Adrenal gland (tissue), 12 donors: ENCODE data around the gene PPP3CA. TPM values are rescaled to one million over a fixed set of nuclear protein-coding genes. Genes with fewer than 3 reads are reported as not detected.

ENCODE experiments used
- DNase-seq, 7 donors: peaks; one replicate each; pipeline ENCODE4 v3.0.0-alpha.2; 2019 to 2020
- H3K27ac ChIP-seq, 5 donors: fragments of 200-600 bp; sonication (generic) in 4 of 5; 1 replicate in 3 of 5; 2 replicates in 2 of 5; pipeline versions ENCODE4 v1.5.1 to v1.8.0; 2016 to 2020; ENCODE audit warnings: mild to moderate bottlenecking in 1 of 5
- H3K27me3 ChIP-seq: fragments of 200-600 bp; 2 replicates; pipeline ENCODE4 v1.8.0; 2021
- H3K36me3 ChIP-seq, 2 donors: fragments of 200-600 bp; replicated peaks in 1 of 2; 1 replicate in 1 of 2; 2 replicates in 1 of 2; pipeline versions ENCODE4 v1.5.1 to v1.8.0; 2018 to 2022
- H3K4me1 ChIP-seq, 2 donors: fragments of 200-600 bp; replicated peaks in 1 of 2; 1 replicate in 1 of 2; 2 replicates in 1 of 2; pipeline versions ENCODE4 v1.5.1 to v1.8.0; 2018 to 2021
- H3K4me3 ChIP-seq, 4 donors: fragments of 200-600 bp; sonication (generic) in 3 of 4; one replicate each; pipeline ENCODE4 v1.5.1; 2016 to 2018
- H3K9me3 ChIP-seq, 3 donors: fragments of 200-600 bp; sonication (generic) in 1 of 3; replicated peaks in 1 of 3; 1 replicate in 2 of 3; 2 replicates in 1 of 3; pipeline versions ENCODE4 v1.5.1 to v1.8.0; 2016 to 2021
- CTCF ChIP-seq, 6 experiments: fragments of 450-650 bp in 4 of 6; fragments of 200-600 bp in 2 of 6; sonication (generic) in 1 of 6; IDR thresholded peaks; 1 replicate in 5 of 6; 2 replicates in 1 of 6; pipeline versions ENCODE4 v1.5.1 to v1.8.0; 2016 to 2021; ENCODE audit warnings: antibody characterized with exemption in 6 of 6, mild to moderate bottlenecking in 2 of 6, moderate library complexity in 1 of 6
- POLR2A ChIP-seq, 2 donors: fragments of 450-650 bp; IDR thresholded peaks; one replicate each; pipeline ENCODE4 v1.6.1; 2017; ENCODE audit warnings: antibody characterized with exemption in 2 of 2, mild to moderate bottlenecking in 2 of 2, moderate library complexity in 1 of 2
- WGBS, 4 donors: extraction: QIAGEN DNeasy Blood & Tissue Kit in 2 of 4; methylation state at CpG; one replicate each; pipeline versions ENCODE4 v1.1.5 to v1.1.7; 2013 to 2017; 5-methylcytosine and 5-hydroxymethylcytosine counted together
- intact Hi-C, 2 donors: fragments of 100-400 bp; cut with DNase I; formaldehyde crosslinking; loops; one replicate each; pipeline versions ENCODE4 v1.14.1 to v1.15.0; 2022 to 2023
- polyA plus RNA-seq, 3 donors: library from polyadenylated mRNA; stranded (reverse); fragments of 200-250 nt in 2 of 3; fragments of 350-450 nt in 1 of 3; fragmentation: Illumina TruSeq in 1 of 3; extraction: RNeasy Lipid Tissue Mini Kit (QIAGEN cat#74804) in 1 of 3; gene quantifications; one replicate each; pipeline ENCODE4 v1.2.3, GENCODE V29; 2013 to 2014
- total RNA-seq, 9 donors: library from RNA; depleted of rRNA in 4 of 9; stranded (reverse); fragments of >200 nt in 4 of 9; fragments of 120-200 nt in 1 of 9; fragmentation: NEBNext Ultra II Directional in 1 of 9; extraction: Animal tissue kit (Norgen Biotek cat#: 25700) in 1 of 9; gene quantifications; one replicate each; pipeline versions ENCODE4 v1.1.0 to v1.2.4, GENCODE V29; 2013 to 2023
- donor health status: healthy with polysubstance abuse.
- donor health status: Bipolar disorder and iron deficiency.
- donor health status: DM: yes; HTN: yes; CAD: no.
- donor health status: DM: no; HTN: no; CAD: no.
- donor health status: DM: no; HTN: no; CAD: no.
- donor health status: DM: yes; HTN: yes; CAD: no.

The PPP3CA gene
- total and polyA plus RNA-seq, 12 donors, result 13.8 to 138 (median 43.8) TPM

GRCh38 chr4:101157415-101158133 lies 189.8 kb downstream of the PPP3CA start:
- H3K4me1 ChIP-seq, result peaks cover 0 to 24% of the 10 kb centered on the region in 2 donors
- intact Hi-C loops, result no loop called here
- no peak for DNase-seq
- H3K27me3 ChIP-seq, result no peaks in the 10 kb centered on the region
- TF ChIP-seq POLR2A (IDR thresholded peaks at IDR 0.05) (no peak), CTCF (IDR thresholded peaks at IDR 0.05) (no peak)
- no peak overlapping the region for H3K27ac ChIP-seq
- WGBS, 4 donors, result 61 to 68% (median 63%) methylated on average over 5 of the region's 5 CpGs
- H3K4me3 ChIP-seq, result no peak overlapping the region
- H3K36me3 ChIP-seq, result no peaks in the 10 kb centered on the region
- H3K9me3 ChIP-seq, result no peaks in the 10 kb centered on the region

DNA sequence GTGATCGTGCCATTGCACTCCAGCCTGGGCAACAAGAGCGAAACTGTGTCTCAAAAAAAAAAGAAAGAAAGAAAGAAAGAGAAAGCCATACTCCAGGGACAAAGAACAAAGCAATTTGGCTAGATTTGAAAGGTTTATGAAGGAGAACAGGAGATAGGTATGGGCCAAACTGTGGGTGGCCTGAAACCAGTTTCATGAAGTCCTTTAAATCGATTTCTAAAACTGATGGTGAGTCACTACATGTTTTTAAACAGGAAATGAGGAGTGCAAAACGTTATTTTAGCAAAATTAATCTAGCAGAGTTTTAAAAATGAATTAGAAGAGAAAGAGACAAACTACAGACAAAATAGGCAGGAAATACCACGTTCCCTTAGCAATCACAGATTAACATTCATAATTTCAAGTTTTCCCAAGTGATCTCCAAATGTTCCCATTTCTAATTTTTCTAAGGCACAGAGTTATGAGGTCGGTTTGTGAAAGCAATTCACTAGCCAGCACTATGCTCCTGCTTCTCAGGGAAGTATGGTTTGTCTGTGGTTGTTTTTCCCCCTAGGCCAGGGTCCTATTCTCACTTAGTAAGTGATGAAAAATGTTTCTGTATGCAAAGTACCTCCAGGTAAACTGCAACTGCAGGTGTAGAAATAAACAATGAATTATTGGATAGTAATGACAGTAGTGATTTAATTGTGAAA lies 190.6 kb downstream of the PPP3CA start:
- no peaks in the 10 kb centered on the region for H3K27me3 ChIP-seq
- TF ChIP-seq CTCF (IDR thresholded peaks at IDR 0.05) (no peak), POLR2A (IDR thresholded peaks at IDR 0.05) (no peak)
- DNase-seq, result no peak
- H3K9me3 ChIP-seq, result no peaks in the 10 kb centered on the region
- H3K4me3 ChIP-seq, result no peak overlapping the region
- intact Hi-C loops, result no loop called here
- WGBS, 4 donors, result 51 to 71% (median 65%) methylated on average over 6 of the region's 6 CpGs
- H3K36me3 ChIP-seq, result no peaks in the 10 kb centered on the region
- no peak overlapping the region for H3K27ac ChIP-seq
- H3K4me1 ChIP-seq, result peaks cover 0 to 24% of the 10 kb centered on the region in 2 donors

DNA sequence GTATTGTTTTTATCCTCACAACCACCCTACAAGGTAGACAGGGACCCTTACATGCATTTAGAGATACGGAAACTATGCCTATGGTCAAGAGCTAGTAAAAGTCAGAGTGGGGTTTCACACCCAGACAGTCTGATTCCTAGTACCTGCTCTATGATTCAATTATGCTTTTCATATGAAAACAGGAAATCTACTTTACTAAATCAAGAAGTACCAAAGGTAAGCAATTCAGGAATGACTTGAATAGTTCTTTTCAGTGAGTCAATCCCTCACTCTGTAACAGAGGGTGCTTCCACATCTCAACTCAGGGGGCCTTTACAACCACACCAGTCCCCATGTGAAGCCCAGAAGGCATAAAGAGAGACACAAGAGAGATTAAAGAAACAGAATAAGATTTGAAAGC lies 191.4 kb downstream of the PPP3CA start:
- intact Hi-C loops, result no loop called here
- Histone ChIP-seq H3K9me3 (no peaks in the 10 kb centered on the region), H3K27me3 (no peaks in the 10 kb centered on the region), H3K4me3 (no peak overlapping the region), H3K27ac (no peak overlapping the region), H3K36me3 (no peaks in the 10 kb centered on the region), H3K4me1 (peaks cover 0 to 24% of the 10 kb centered on the region in 2 donors)
- no peak for TF ChIP-seq POLR2A (IDR thresholded peaks at IDR 0.05)
- no peak for TF ChIP-seq CTCF (IDR thresholded peaks at IDR 0.05)
- 95 to 100% (median 97%) methylated on average over 1 of the region's 1 CpG for WGBS, 4 donors
- DNase-seq, result no peak

GRCh38 chr4:101155368-101155767 lies 192.0 kb downstream of the PPP3CA start:
- Histone ChIP-seq H3K36me3 (no peaks in the 10 kb centered on the region), H3K9me3 (no peaks in the 10 kb centered on the region), H3K27me3 (no peaks in the 10 kb centered on the region), H3K4me3 (no peak overlapping the region), H3K27ac (no peak overlapping the region), H3K4me1 (peaks cover 0 to 19% of the 10 kb centered on the region in 2 donors)
- DNase-seq, result no peak
- intact Hi-C loops, result no loop called here
- no peak for TF ChIP-seq CTCF (IDR thresholded peaks at IDR 0.05)
- TF ChIP-seq POLR2A (IDR thresholded peaks at IDR 0.05), result no peak
